Dendritic cell treated with granulocyte-macrophage colony-stimulating factor and Interleukin-4, amounts not matched to agents 40 ng/mL and 50 ng/mL, for 4 days (primary cell): Measurements from ENCODE around the gene BCR.
A peak's percentile ranks its signal among the peaks of the same experiment; 100 is the strongest.

ENCODE experiments used
- H3K27ac Mint-ChIP-seq: one replicate; pipeline ENCODE4 v1.8.0; 2022; ENCODE audit warnings: mild to moderate bottlenecking, mixed read lengths
- H3K27me3 Mint-ChIP-seq: one replicate; pipeline ENCODE4 v1.8.0; 2022; ENCODE audit warnings: mild to moderate bottlenecking, mixed read lengths
- H3K36me3 Mint-ChIP-seq: one replicate; pipeline ENCODE4 v1.8.0; 2022; ENCODE audit warnings: low read depth, mixed read lengths
- H3K4me1 Mint-ChIP-seq: one replicate; pipeline ENCODE4 v1.8.0; 2022; ENCODE audit warnings: low read depth, mixed read lengths
- H3K4me3 Mint-ChIP-seq: one replicate; pipeline ENCODE4 v1.8.0; 2022; ENCODE audit warnings: mild to moderate bottlenecking, moderate library complexity, mixed read lengths
- H3K9me3 Mint-ChIP-seq: one replicate; pipeline ENCODE4 v1.8.0; 2022; ENCODE audit warnings: mixed read lengths
- intact Hi-C: fragments of 100-400 bp; cut with micrococcal nuclease; formaldehyde crosslinking; loops from one replicate; pipeline ENCODE4 v1.15.0; 2022

The BCR gene

GRCh38 chr22:23234409-23235161 is 54.3 kb downstream of the BCR start:
- Mint-ChIP-seq H3K9me3 (no peaks in the 10 kb centered on the region), H3K4me1 (peaks cover 40% of the 10 kb centered on the region), H3K27ac (peak overlapping the region; percentile 2), H3K4me3 (no peak overlapping the region), H3K36me3 (peaks cover 14% of the 10 kb centered on the region), H3K27me3 (no peaks in the 10 kb centered on the region)
- intact Hi-C loops = no loop called here

- Mint-ChIP-seq H3K4me1 (peaks cover 45% of the 10 kb centered on the region), H3K27ac (no peak overlapping the region), H3K9me3 (no peaks in the 10 kb centered on the region), H3K4me3 (no peak overlapping the region), H3K36me3 (peaks cover 14% of the 10 kb centered on the region), H3K27me3 (no peaks in the 10 kb centered on the region)
- intact Hi-C loops = no loop called here
Measured at GRCh38 chr22:23235425-23235824, 55.1 kb downstream of the BCR start.

GRCh38 chr22:23236026-23236425 is 55.7 kb downstream of the BCR start:
- no peak overlapping the region for H3K4me3 Mint-ChIP-seq
- H3K27ac Mint-ChIP-seq = no peak overlapping the region
- no peaks in the 10 kb centered on the region for H3K9me3 Mint-ChIP-seq
- intact Hi-C loops = no loop called here
- no peaks in the 10 kb centered on the region for H3K27me3 Mint-ChIP-seq
- H3K36me3 Mint-ChIP-seq = peaks cover 14% of the 10 kb centered on the region
- peaks cover 51% of the 10 kb centered on the region for H3K4me1 Mint-ChIP-seq

GRCh38 chr22:23236440-23237184 is 56.3 kb downstream of the BCR start:
- H3K27ac Mint-ChIP-seq = no peak overlapping the region
- peaks cover 14% of the 10 kb centered on the region for H3K36me3 Mint-ChIP-seq
- H3K27me3 Mint-ChIP-seq = no peaks in the 10 kb centered on the region
- no peaks in the 10 kb centered on the region for H3K9me3 Mint-ChIP-seq
- intact Hi-C loops = no loop called here
- H3K4me3 Mint-ChIP-seq = no peak overlapping the region
- H3K4me1 Mint-ChIP-seq = peaks cover 55% of the 10 kb centered on the region

GRCh38 chr22:23237201-23237798 is 57.0 kb downstream of the BCR start:
- no peak overlapping the region for H3K4me3 Mint-ChIP-seq
- peaks cover 58% of the 10 kb centered on the region for H3K4me1 Mint-ChIP-seq
- no peaks in the 10 kb centered on the region for H3K9me3 Mint-ChIP-seq
- H3K27ac Mint-ChIP-seq = no peak overlapping the region
- H3K27me3 Mint-ChIP-seq = no peaks in the 10 kb centered on the region
- H3K36me3 Mint-ChIP-seq = peaks cover 14% of the 10 kb centered on the region
- intact Hi-C loops = no loop called here

- Mint-ChIP-seq H3K36me3 (peaks cover 14% of the 10 kb centered on the region), H3K9me3 (no peaks in the 10 kb centered on the region), H3K4me3 (no peak overlapping the region), H3K4me1 (peaks cover 58% of the 10 kb centered on the region), H3K27me3 (no peaks in the 10 kb centered on the region), H3K27ac (no peak overlapping the region)
- intact Hi-C loops = no loop called here
Measured at GRCh38 chr22:23237841-23238240, 57.5 kb downstream of the BCR start.

GRCh38 chr22:23238707-23239106 is 58.4 kb downstream of the BCR start:
- intact Hi-C loops = no loop called here
- Mint-ChIP-seq H3K27ac (no peak overlapping the region), H3K4me3 (no peak overlapping the region), H3K4me1 (peaks cover 60% of the 10 kb centered on the region), H3K27me3 (no peaks in the 10 kb centered on the region), H3K36me3 (peaks cover 14% of the 10 kb centered on the region), H3K9me3 (no peaks in the 10 kb centered on the region)

- peaks cover 14% of the 10 kb centered on the region for H3K36me3 Mint-ChIP-seq
- no peak overlapping the region for H3K4me3 Mint-ChIP-seq
- intact Hi-C loops = no loop called here
- no peaks in the 10 kb centered on the region for H3K27me3 Mint-ChIP-seq
- H3K4me1 Mint-ChIP-seq = peaks cover 63% of the 10 kb centered on the region
- no peak overlapping the region for H3K27ac Mint-ChIP-seq
- H3K9me3 Mint-ChIP-seq = no peaks in the 10 kb centered on the region
Measured at GRCh38 chr22:23239429-23239828, 59.1 kb downstream of the BCR start.

- no peak overlapping the region for H3K4me3 Mint-ChIP-seq
- peaks cover 75% of the 10 kb centered on the region for H3K4me1 Mint-ChIP-seq
- H3K27ac Mint-ChIP-seq = no peak overlapping the region
- peaks cover 14% of the 10 kb centered on the region for H3K36me3 Mint-ChIP-seq
- H3K27me3 Mint-ChIP-seq = no peaks in the 10 kb centered on the region
- no peaks in the 10 kb centered on the region for H3K9me3 Mint-ChIP-seq
- intact Hi-C loops = no loop called here
Measured at GRCh38 chr22:23240639-23241389, 60.5 kb downstream of the BCR start.

- peaks cover 78% of the 10 kb centered on the region for H3K4me1 Mint-ChIP-seq
- no peaks in the 10 kb centered on the region for H3K27me3 Mint-ChIP-seq
- no peak overlapping the region for H3K4me3 Mint-ChIP-seq
- no peaks in the 10 kb centered on the region for H3K9me3 Mint-ChIP-seq
- H3K36me3 Mint-ChIP-seq = peaks cover 14% of the 10 kb centered on the region
- intact Hi-C loops = no loop called here
- peak overlapping the region; percentile 3 for H3K27ac Mint-ChIP-seq
Measured at GRCh38 chr22:23241562-23242472, 61.5 kb downstream of the BCR start.

- intact Hi-C loops = no loop called here
- Mint-ChIP-seq H3K4me1 (peaks cover 78% of the 10 kb centered on the region), H3K36me3 (peaks cover 12% of the 10 kb centered on the region), H3K27me3 (no peaks in the 10 kb centered on the region), H3K27ac (no peak overlapping the region), H3K4me3 (no peak overlapping the region), H3K9me3 (no peaks in the 10 kb centered on the region)
Measured at GRCh38 chr22:23242473-23243001, 62.2 kb downstream of the BCR start.

GRCh38 chr22:23243006-23243573 is 62.8 kb downstream of the BCR start:
- intact Hi-C loops = no loop called here
- Mint-ChIP-seq H3K36me3 (peaks cover 9% of the 10 kb centered on the region), H3K27me3 (no peaks in the 10 kb centered on the region), H3K27ac (no peak overlapping the region), H3K4me3 (no peak overlapping the region), H3K9me3 (no peaks in the 10 kb centered on the region), H3K4me1 (peaks cover 81% of the 10 kb centered on the region)
